ENCODE measurements around the gene THAP2.
"Not testable (repeated sequence)": the region's sequence is repeated elsewhere in the genome, so short reads cannot be mapped to it uniquely, and the experiment has no call there.

The THAP2 gene

DNA sequence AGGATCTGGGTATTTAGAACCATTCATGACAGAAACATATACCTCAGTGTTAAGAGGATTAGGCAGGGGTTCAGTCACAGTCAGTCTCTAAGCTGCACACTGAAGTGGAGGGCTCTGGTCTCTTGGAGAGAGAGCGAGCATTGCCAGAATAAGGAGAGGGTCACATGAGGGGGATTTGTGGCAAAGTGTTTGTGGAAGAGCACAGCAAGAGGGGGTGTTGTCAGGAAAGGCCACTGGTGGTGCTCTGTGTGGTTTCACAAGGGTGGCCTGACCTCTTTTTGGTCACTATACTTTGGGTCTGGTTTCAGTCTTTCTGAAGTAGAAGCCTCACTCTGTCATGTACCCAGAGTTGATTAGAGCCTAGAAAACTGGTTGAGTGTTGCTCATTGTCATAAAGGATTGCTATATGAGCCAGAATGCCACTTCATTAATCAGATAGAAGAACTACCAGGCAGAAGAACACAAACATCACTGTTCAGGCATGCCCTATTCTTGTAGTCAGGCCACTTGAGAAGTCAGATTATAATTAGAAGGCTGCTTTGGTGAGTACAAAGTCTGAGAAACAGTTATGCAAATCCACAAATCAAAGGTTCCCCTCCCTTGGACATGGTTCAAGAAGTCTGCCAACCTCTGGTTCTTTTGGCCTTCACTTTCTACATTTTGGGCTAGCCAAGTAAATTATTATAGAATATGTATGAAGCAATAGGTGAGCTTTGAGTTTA lies 30.2 kb downstream of the THAP2 start:
- Histone ChIP-seq H3K4me1 (ENCODE audit: control insufficient read depth, insufficient read depth, low read depth, low read length) (no peaks in the 10 kb centered on the region), H2BK120ac (ENCODE audit: low read depth, low read length) (no peak overlapping the region), H3K4me2 (ENCODE audit: low read length, poor library complexity, severe bottlenecking) (no peak overlapping the region), H3K4ac (ENCODE audit: low read depth in 1 of 2, low read length in 2 of 2) (no peak overlapping the region), H3K79me1 (replicated peaks; ENCODE audit: low read length, poor library complexity, severe bottlenecking) (peaks cover 14% of the 10 kb centered on the region), H3K9ac (ENCODE audit: low read length) (no peak overlapping the region), H3K4me3 (ENCODE audit: insufficient read depth in 1 of 2, low read depth in 1 of 2, low read length in 2 of 2) (no peak overlapping the region), H4K8ac (ENCODE audit: low read length) (no peak overlapping the region), H3K9me3 (ENCODE audit: control insufficient read depth, low read length) (no peaks in the 10 kb centered on the region), H2BK5ac (ENCODE audit: low read depth, low read length, poor library complexity, severe bottlenecking) (no peak overlapping the region), H2BK12ac (ENCODE audit: low read length in 2 of 2) (no peak overlapping the region), H3K18ac (ENCODE audit: low read depth in 1 of 2, low read length in 2 of 2) (no peak overlapping the region), H3K36me3 (ENCODE audit: control insufficient read depth in 1 of 2, insufficient read depth in 2 of 2, low read depth in 1 of 2, low read length in 2 of 2) (peaks cover 9 to 32% of the 10 kb centered on the region in 2 experiments), H3K14ac (ENCODE audit: low read length in 2 of 2) (no peak overlapping the region), H3K27me3 (ENCODE audit: control insufficient read depth in 1 of 2, insufficient read depth in 1 of 2, low read length in 2 of 2) (no peaks in the 10 kb centered on the region), H3K23ac (ENCODE audit: low read length in 2 of 2) (no peak overlapping the region), H4K91ac (ENCODE audit: low read length) (no peak overlapping the region), H2AFZ (ENCODE audit: low read depth, low read length) (no peak overlapping the region), H3K27ac (ENCODE audit: low read length, poor library complexity, severe bottlenecking) (no peak overlapping the region), H2AK5ac (ENCODE audit: low read length, severe bottlenecking) (no peak overlapping the region), H2BK15ac (ENCODE audit: low read depth, poor library complexity, severe bottlenecking) (no peak overlapping the region)
- DNase-seq: peak; percentile 32
- WGBS: 92% methylated on average over 1 of the region's 1 CpG

DNA sequence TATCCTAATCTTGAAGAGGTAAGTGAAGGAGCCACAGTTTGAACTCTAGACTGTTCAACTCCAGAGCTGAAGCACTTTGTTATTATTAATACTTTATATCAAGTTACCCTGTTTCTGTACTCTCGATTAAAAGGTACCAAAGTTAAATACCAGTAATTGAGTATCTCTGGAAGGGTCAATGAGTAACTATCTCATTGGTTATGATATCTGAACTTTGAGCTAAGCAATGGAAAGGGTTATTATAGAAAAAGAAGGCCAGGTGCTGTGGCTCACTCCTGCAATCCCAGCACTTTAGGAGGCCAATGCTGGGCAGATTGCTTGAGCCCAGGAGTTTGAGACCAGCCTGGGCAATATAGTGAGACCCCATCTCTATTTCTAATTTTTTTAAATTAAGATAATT lies 31.7 kb downstream of the THAP2 start:
- H2BK12ac ChIP-seq (ENCODE audit: low read length in 2 of 2): no peak overlapping the region

DNA sequence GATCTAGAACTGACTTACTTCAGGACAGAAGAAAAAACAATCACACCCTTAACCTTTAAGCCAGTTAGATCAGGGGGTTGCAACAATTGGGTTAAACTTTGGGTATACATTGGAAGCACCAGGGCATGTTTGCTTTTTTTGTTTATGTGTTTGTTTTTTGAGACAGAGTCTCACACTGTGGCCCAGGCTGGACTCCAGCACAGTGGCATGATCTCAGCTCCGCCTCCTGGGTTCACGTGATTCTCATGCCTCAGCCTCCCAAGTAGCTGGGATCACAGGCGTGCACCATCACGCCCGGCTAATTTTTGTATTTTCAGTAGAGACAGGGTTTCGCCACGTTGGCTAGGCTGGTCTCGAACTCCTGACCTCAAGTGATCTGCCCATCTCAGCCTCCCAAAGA lies 38.1 kb downstream of the THAP2 start:
- H2AK5ac ChIP-seq (ENCODE audit: low read length, severe bottlenecking); H2AFZ ChIP-seq (ENCODE audit: low read depth, low read length); H2BK15ac ChIP-seq (ENCODE audit: low read depth, poor library complexity, severe bottlenecking); H2BK120ac ChIP-seq (ENCODE audit: low read depth, low read length); H3K4ac ChIP-seq (ENCODE audit: low read depth in 1 of 2, low read length in 2 of 2); H3K27ac ChIP-seq (ENCODE audit: low read length, poor library complexity, severe bottlenecking); H3K4me3 ChIP-seq (ENCODE audit: insufficient read depth in 1 of 2, low read depth in 1 of 2, low read length in 2 of 2); H4K91ac ChIP-seq (ENCODE audit: low read length); DNase-seq; H3K4me2 ChIP-seq (ENCODE audit: low read length, poor library complexity, severe bottlenecking); H2BK12ac ChIP-seq (ENCODE audit: low read length in 2 of 2); H3K4me1 ChIP-seq (ENCODE audit: control insufficient read depth, insufficient read depth, low read depth, low read length); H3K23ac ChIP-seq (ENCODE audit: low read length in 2 of 2); H2BK5ac ChIP-seq (ENCODE audit: low read depth, low read length, poor library complexity, severe bottlenecking); H3K9me3 ChIP-seq (ENCODE audit: control insufficient read depth, low read length); H3K27me3 ChIP-seq (ENCODE audit: control insufficient read depth in 1 of 2, insufficient read depth in 1 of 2, low read length in 2 of 2); H3K14ac ChIP-seq (ENCODE audit: low read length in 2 of 2); H3K18ac ChIP-seq (ENCODE audit: low read depth in 1 of 2, low read length in 2 of 2); H4K8ac ChIP-seq (ENCODE audit: low read length); H3K79me1 ChIP-seq (replicated peaks; ENCODE audit: low read length, poor library complexity, severe bottlenecking); H3K9ac ChIP-seq (ENCODE audit: low read length): not testable (repeated sequence)
- peaks cover 7 to 39% of the 10 kb centered on the region in 2 experiments for H3K36me3 ChIP-seq (ENCODE audit: control insufficient read depth in 1 of 2, insufficient read depth in 2 of 2, low read depth in 1 of 2, low read length in 2 of 2)
- WGBS: 94% methylated on average over 8 of the region's 8 CpGs

More for the DNA sequence above, 31.7 kb downstream of the THAP2 start:
- Histone ChIP-seq H3K4me2 (ENCODE audit: low read length, poor library complexity, severe bottlenecking) (no peak overlapping the region), H3K4me1 (ENCODE audit: control insufficient read depth, insufficient read depth, low read depth, low read length) (no peaks in the 10 kb centered on the region), H3K14ac (ENCODE audit: low read length in 2 of 2) (no peak overlapping the region), H2AK5ac (ENCODE audit: low read length, severe bottlenecking) (no peak overlapping the region), H2BK120ac (ENCODE audit: low read depth, low read length) (no peak overlapping the region), H3K36me3 (ENCODE audit: control insufficient read depth in 1 of 2, insufficient read depth in 2 of 2, low read depth in 1 of 2, low read length in 2 of 2) (peaks cover 12 to 42% of the 10 kb centered on the region in 2 experiments), H3K23ac (ENCODE audit: low read length in 2 of 2) (no peak overlapping the region), H4K8ac (ENCODE audit: low read length) (no peak overlapping the region), H2AFZ (ENCODE audit: low read depth, low read length) (no peak overlapping the region), H3K9me3 (ENCODE audit: control insufficient read depth, low read length) (no peaks in the 10 kb centered on the region), H3K4ac (ENCODE audit: low read depth in 1 of 2, low read length in 2 of 2) (no peak overlapping the region), H4K91ac (ENCODE audit: low read length) (no peak overlapping the region), H3K4me3 (ENCODE audit: insufficient read depth in 1 of 2, low read depth in 1 of 2, low read length in 2 of 2) (no peak overlapping the region), H2BK5ac (ENCODE audit: low read depth, low read length, poor library complexity, severe bottlenecking) (no peak overlapping the region), H2BK15ac (ENCODE audit: low read depth, poor library complexity, severe bottlenecking) (no peak overlapping the region), H3K27me3 (ENCODE audit: control insufficient read depth in 1 of 2, insufficient read depth in 1 of 2, low read length in 2 of 2) (no peaks in the 10 kb centered on the region), H3K79me1 (replicated peaks; ENCODE audit: low read length, poor library complexity, severe bottlenecking) (peaks cover 14% of the 10 kb centered on the region), H3K9ac (ENCODE audit: low read length) (no peak overlapping the region), H3K27ac (ENCODE audit: low read length, poor library complexity, severe bottlenecking) (no peak overlapping the region), H3K18ac (ENCODE audit: low read depth in 1 of 2, low read length in 2 of 2) (no peak overlapping the region)
- DNase-seq: no peak
- 100% methylated on average over 1 of the region's 1 CpG for WGBS

DNA sequence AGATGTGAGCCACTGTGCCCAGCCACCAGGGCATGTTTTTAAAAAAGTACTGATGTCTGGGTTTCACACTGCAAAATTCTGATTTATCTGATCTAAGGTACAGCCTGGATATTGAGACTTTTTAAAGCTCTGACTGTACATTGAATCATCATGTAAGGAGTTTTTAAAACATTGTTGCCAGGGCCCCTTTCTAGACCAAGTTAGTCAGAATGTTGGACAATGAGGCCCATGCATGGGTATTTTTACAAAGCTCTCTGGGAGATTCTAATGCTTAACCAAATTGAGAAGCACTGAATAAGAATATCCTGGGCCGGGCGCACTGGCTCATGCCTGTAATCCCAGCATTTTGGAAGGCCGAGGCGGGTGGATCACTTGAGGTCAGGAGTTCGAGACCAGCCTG lies 38.5 kb downstream of the THAP2 start:
- H3K36me3 ChIP-seq (ENCODE audit: control insufficient read depth in 1 of 2, insufficient read depth in 2 of 2, low read depth in 1 of 2, low read length in 2 of 2): peaks cover 5 to 35% of the 10 kb centered on the region in 2 experiments
- H3K4me2 ChIP-seq (ENCODE audit: low read length, poor library complexity, severe bottlenecking): no peak overlapping the region
- no peak overlapping the region for H4K91ac ChIP-seq (ENCODE audit: low read length)
- no peak overlapping the region for H3K14ac ChIP-seq (ENCODE audit: low read length in 2 of 2)
- no peak overlapping the region for H2BK15ac ChIP-seq (ENCODE audit: low read depth, poor library complexity, severe bottlenecking)
- no peak overlapping the region for H3K4ac ChIP-seq (ENCODE audit: low read depth in 1 of 2, low read length in 2 of 2)
- H3K18ac ChIP-seq (ENCODE audit: low read depth in 1 of 2, low read length in 2 of 2): no peak overlapping the region
- no peaks in the 10 kb centered on the region for H3K27me3 ChIP-seq (ENCODE audit: control insufficient read depth in 1 of 2, insufficient read depth in 1 of 2, low read length in 2 of 2)
- H2BK120ac ChIP-seq (ENCODE audit: low read depth, low read length): no peak overlapping the region
- no peak overlapping the region for H3K4me3 ChIP-seq (ENCODE audit: insufficient read depth in 1 of 2, low read depth in 1 of 2, low read length in 2 of 2)
- H2BK5ac ChIP-seq (ENCODE audit: low read depth, low read length, poor library complexity, severe bottlenecking): no peak overlapping the region
- H3K27ac ChIP-seq (ENCODE audit: low read length, poor library complexity, severe bottlenecking): no peak overlapping the region
- H3K9me3 ChIP-seq (ENCODE audit: control insufficient read depth, low read length): no peaks in the 10 kb centered on the region
- no peak for DNase-seq
- WGBS: 91% methylated on average over 5 of the region's 5 CpGs
- H3K9ac ChIP-seq (ENCODE audit: low read length): no peak overlapping the region
- H2AK5ac ChIP-seq (ENCODE audit: low read length, severe bottlenecking): no peak overlapping the region
- no peaks in the 10 kb centered on the region for H3K79me1 ChIP-seq (replicated peaks; ENCODE audit: low read length, poor library complexity, severe bottlenecking)
- no peak overlapping the region for H2AFZ ChIP-seq (ENCODE audit: low read depth, low read length)
- no peak overlapping the region for H3K23ac ChIP-seq (ENCODE audit: low read length in 2 of 2)
- H2BK12ac ChIP-seq (ENCODE audit: low read length in 2 of 2): no peak overlapping the region
- no peaks in the 10 kb centered on the region for H3K4me1 ChIP-seq (ENCODE audit: control insufficient read depth, insufficient read depth, low read depth, low read length)
- H4K8ac ChIP-seq (ENCODE audit: low read length): no peak overlapping the region

Measured in mesenchymal stem cell (in vitro differentiated cells and primary cell).